GM15510 (cell line): ENCODE measurements around the gene EXOC6.

Experiments used
- POLR2A ChIP-seq: IDR thresholded peaks from 3 replicates; pipeline ENCODE4 v1.6.1; 2011; ENCODE audit warnings: borderline replicate concordance; ENCODE audit not compliant: insufficient read length; ENCODE audit errors: extremely low read depth

The EXOC6 gene

GRCh38 chr10:92931597-92931996 lies 83.3 kb downstream of the EXOC6 start:
- TF ChIP-seq POLR2A = no peak

GRCh38 chr10:92937876-92938275 lies 89.6 kb downstream of the EXOC6 start:
- no peak for TF ChIP-seq POLR2A

- no peak for TF ChIP-seq POLR2A
Observed at GRCh38 chr10:92938841-92939240, 90.5 kb downstream of the EXOC6 start.

- TF ChIP-seq POLR2A = no peak
Observed at GRCh38 chr10:92942226-92942625, 93.9 kb downstream of the EXOC6 start.

- no peak for TF ChIP-seq POLR2A
Observed at GRCh38 chr10:92946491-92946890, 98.2 kb downstream of the EXOC6 start.

GRCh38 chr10:92957223-92958010 lies 109.1 kb downstream of the EXOC6 start:
- no peak for TF ChIP-seq POLR2A

GRCh38 chr10:92961638-92962037 lies 113.3 kb downstream of the EXOC6 start:
- no peak for TF ChIP-seq POLR2A

- TF ChIP-seq POLR2A = no peak
Observed at GRCh38 chr10:92965314-92965713, 117.0 kb downstream of the EXOC6 start.

GRCh38 chr10:92967641-92968040 lies 119.3 kb downstream of the EXOC6 start:
- no peak for TF ChIP-seq POLR2A

GRCh38 chr10:92969151-92969550 lies 120.8 kb downstream of the EXOC6 start:
- TF ChIP-seq POLR2A = no peak

GRCh38 chr10:92970301-92971070 lies 122.2 kb downstream of the EXOC6 start:
- no peak for TF ChIP-seq POLR2A

GRCh38 chr10:92972066-92972870 lies 123.9 kb downstream of the EXOC6 start:
- TF ChIP-seq POLR2A = no peak

- no peak for TF ChIP-seq POLR2A
Observed at GRCh38 chr10:92972886-92973285, 124.6 kb downstream of the EXOC6 start.

- no peak for TF ChIP-seq POLR2A
Observed at GRCh38 chr10:92989250-92989649, 140.9 kb downstream of the EXOC6 start.

- TF ChIP-seq POLR2A = no peak
Observed at GRCh38 chr10:92990615-92991014, 142.3 kb downstream of the EXOC6 start.
